ENCODE results near the gene SPNS1.
"Not testable (repeated sequence)": the region's sequence is repeated elsewhere in the genome, so short reads cannot be mapped to it uniquely, and the experiment has no call there.

Gene SPNS1

DNA sequence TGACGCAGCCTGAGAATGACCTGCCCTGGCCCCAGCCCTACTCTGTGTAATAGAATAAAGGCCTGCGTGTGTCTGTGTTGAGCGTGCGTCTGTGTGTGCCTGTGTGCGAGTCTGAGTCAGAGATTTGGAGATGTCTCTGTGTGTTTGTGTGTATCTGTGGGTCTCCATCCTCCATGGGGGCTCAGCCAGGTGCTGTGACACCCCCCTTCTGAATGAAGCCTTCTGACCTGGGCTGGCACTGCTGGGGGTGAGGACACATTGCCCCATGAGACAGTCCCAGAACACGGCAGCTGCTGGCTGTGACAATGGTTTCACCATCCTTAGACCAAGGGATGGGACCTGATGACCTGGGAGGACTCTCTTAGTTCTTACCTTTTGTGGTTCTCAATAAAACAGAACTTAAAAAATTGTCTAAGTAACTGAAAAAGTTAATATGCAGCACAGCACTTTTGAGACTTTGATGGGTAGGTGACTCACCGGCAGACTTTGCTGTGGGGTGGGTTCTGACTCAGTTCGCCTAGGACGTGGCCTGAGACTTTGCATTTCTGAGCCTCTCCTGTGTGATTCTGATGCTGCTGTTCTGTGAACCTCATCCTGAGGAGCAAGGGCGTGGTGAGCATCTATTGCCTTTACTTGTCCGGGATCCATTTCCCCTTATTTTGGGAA is 15.9 kb downstream of the SPNS1 start:
- no peak for DNase-seq

DNA sequence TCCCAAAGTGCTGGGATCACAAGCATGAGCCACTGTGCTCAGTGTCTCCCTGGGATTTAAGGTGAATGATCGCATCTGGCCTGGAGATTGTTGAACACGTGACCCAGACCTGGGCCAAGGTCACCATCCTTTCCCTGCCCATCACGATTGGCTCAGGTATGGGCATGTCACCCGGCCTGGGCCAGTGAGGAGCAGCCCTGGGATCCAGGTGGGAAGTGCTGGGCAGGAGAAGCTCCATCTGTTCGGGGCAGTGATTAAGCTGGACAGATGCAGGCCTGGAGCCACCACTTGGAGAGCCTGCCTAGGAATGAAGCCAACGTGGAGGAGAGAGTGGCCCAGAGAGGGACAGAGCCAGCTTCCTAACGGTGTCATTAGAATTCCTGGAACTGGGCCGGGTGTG is 17.1 kb downstream of the SPNS1 start:
- peak; percentile 24 for DNase-seq

DNA sequence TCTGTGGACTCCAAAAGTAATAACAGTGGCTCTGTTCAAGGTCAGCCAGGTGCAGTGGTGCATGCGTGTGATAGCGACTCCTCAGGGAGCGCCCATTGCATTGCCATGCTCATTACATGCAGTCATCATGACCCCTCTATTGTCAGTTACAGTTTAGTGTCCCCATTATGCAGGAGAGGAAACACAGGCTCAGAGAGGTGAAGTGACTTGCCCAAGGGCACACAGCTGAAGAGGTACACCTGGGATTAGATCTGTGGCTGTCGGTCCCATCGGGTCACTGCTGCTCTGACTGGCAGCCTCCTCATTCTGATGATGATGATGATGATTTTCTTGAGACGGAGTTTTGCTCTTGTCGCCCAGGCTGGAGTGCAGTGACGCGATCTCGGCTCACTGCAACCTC is 17.9 kb downstream of the SPNS1 start:
- DNase-seq = no peak

DNA sequence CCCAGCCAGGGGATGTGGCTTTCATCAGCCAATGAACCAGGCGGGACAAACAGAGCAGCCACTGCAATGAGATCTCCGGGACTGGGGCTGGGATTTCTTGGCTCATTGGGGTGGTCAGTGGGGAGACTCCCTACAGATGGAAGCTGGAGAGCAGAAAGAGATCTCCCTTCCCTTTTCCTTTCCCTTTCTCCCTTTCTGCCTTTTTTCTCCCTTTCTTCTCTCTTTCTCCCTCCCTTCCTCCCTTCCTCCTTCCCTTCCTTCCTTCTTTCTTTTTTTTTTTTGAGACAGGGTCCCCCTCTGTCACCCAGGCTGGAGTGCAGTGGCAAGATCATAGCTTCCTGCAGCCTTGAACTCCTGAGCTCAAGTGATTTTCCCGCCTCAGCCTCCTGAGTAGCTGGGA is 24.3 kb downstream of the SPNS1 start:
- DNase-seq = no peak

DNA sequence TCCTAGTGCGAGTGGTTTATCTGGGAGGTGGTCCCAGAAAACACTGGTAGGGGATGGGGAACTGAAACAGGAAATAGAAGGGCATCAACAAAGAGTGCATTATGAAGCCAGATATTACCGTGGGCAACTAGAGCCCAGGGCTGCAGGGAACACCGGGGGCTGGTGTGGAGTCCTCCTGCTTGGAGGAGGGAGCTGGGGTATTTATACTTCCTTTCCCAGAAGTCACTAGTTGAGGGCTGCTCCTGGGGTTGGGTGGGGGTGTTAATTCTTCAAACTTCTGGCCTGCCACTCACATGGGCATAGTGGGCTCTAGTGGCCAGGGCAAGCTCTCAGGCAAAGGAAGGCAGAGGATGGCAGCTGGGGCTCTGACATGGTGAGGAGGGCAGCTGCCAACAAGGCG is 25.0 kb downstream of the SPNS1 start:
- no peak for DNase-seq

DNA sequence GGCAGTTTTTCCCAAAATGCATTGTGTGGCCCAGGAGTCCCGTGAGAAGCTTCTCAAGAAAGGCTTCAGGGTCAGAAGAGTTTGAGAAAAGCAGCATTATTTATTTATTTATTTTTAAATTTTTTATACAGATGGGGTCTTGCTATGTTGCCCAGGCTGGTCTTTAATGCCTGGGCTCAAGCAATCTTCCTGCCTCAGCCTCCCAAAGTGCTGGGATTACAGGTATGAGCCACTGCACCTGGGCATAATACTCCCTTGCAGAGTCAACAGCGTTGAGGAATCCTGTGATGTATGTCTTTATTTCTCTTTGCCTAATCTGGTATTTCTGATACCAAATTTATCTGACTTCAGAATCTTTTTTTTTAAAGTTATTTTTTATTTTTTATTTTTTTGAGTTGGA is 25.4 kb downstream of the SPNS1 start:
- no peak for DNase-seq

DNA sequence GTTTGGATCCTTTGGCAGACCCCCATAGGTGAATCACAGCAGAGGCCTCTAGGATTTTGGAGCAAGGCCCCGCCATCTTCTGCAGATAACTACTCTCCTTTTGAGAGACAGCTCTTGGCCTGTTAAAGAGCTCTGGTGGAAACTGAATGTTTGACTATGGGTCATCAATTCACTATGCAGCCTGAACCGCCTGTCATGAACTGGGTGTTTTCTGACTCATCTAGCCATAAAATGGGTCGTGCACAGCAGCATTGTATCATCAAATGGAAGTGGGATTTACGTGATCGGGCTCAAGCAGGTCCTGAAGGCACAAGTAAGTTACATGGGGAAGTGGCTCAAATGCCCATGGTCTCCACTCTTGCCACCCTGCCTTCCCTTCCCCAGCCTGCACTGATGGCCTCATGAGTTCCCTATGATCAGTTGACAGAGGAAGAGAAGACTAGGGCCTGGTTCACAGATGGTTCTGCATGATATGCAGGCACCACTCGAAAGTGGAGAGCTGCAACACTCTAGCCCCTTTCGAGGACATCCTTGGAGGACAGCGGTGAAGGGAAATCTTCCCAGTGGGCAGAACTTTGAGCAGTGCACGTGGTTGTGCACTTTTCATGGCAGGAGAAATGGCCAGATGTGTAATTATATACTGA is 30.0 kb downstream of the SPNS1 start:
- DNase-seq = not testable (repeated sequence)

DNA sequence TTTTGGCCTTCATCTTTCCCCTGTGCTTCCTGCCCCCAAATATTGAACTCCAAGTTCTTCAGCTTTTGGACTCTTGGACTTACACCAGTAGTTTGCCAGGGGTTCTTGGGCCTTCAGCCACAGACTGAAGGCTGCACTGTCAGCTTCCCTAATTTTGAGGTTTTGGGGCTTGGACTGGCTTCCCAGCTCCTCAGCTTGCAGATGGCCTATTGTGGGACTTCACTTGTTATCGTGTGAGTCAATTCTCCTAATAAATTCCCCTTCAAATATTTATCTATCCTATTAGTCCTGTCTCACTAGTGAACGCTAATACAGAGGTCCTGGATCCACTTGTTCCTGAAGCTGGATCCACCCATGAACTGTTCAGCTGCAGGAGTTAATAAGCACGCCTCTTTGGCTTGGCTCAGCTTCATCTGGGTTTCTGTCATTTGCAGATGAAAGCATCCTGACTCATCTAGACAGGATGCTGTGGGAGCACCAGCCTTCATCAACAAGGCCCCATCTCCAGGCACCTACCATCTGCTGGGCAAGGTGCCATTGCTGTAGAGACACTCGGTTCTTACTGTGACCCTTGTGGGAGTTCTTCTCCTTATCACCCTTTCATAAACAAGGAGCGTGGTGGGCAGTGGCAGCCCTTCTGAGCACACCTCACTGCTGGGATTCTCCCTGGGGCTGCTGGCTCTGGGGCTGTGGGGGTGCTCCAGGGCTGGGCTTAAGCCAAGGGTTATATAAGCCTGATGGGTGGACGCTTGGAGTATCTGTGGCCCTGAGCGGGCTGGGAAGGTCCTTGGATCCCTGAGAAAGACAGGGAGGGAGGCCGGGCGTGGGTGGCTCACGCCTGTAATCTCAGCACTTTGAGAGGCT is 33.4 kb downstream of the SPNS1 start:
- no peak for DNase-seq

DNA sequence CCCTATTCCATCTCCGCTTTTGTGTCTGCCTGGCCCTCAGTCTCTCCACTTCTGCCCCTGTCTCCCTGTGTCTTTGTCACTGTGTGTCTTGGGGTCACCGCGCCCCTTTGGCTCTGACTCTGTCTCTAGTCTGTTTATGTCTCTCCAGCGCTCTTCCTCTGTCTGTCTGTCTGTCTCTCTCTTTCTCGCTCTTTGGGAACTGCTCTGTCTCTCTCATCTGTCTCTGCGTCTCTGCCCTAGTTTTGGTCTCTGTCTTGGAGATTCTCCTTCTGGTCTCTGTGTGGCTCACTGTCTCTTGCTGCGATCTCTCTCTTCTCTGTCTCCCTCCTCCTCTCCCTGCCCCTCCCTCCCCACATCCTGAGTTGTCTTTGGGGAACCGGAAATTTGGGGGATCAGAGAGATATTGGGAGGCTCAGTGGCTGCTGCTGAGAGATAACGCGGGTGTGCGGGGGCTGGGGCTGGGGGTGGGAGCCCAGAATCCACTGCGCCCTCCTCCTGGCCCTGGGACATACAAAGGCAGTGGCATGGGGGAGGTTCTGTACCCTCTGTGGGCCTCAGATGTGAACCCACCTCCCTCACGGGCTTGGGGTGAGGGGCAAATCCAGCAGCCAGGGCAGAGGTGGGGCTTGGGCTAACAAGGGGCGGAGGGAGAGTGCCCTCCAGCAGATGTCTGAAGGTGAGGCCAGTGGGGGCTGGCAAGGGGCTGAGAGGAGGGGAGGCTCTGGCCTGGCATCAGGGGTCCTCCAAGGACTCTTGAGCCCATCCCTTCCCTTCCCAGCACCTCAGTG is 34.7 kb downstream of the SPNS1 start:
- DNase-seq = no peak

DNA sequence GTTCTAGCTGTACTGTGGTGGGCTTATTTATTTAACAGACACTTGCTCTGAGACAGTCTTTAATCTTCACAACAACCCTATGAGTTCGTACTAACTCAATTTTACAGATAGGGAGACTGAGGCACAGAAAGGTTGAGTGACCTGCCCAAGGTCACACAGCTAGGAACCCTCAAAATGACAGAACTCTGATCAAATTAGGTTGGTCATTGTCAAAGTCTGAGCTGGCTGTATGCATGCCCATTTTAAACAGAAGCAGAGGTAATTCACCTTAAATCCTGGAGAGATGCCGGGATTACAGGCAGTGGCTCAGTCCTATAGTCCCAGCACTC is 35.2 kb downstream of the SPNS1 start:
- DNase-seq = no peak

DNA sequence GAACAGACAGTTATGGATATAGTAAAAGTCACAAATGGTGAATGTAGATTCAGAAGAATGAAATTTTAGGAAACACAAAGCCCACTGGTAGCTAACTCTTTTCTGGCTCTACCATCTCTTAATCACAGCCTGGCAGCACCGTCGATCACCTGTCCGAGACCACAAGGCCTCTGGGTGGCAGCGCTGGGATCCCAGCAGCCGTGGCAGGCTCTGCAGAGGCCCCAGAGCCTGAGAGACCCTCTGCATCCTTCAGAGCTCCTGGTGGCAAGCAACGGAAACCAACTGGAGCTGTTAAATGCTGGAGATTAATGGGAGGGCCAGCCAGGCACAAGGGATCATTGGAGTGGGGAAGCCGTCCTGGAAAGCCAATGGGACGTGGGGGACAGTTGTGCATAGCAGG is 36.5 kb downstream of the SPNS1 start:
- no peak for DNase-seq

DNA sequence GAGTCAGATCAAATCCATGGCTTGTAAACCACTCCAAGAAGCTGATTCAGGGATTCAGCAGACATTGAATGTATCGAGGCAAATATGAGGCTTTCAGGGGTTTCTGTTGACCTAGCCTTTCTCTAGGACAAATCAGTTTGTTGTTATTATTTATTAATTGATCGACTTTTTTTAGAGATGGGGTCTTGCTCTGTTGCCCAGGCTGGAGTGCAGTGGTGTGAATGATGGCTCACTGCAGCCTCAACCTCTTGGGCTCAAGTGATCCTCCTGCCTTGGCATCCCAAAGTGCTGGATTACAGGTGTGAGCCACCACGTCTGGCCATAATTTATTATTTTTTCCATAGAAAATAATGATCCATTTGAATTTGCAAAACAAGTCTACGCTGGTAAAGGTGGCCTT is 37.3 kb downstream of the SPNS1 start:
- DNase-seq = no peak

DNA sequence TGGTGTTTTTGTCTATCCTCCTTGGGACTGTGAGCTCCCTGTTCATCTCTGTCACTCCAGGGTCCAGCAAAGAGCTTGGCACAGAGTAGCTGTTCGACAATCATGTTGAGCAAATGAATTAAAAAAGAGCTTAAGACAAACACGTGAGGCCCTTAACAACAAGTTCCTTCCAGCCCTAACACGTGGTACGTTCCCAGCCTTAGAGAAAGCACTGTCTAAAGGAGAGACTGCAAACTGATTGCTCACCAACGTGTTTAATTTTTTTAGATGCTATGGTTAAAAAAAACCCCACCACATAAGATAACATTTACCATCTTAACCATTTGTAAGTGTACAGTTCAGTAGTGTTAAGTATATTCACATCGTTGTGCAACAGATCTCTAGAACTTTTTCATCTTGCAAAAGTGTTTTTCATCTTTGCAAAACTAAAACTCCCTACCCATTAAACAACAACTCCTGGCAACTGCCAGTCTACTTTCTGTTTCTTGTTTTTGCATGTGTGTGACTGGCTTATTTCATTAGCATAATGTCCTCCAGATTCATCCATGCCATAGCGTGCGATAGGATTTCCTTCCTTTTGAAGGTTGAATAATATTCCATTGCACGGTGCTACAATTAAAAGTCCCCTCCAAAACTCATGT is 38.5 kb downstream of the SPNS1 start:
- no peak for DNase-seq

DNA sequence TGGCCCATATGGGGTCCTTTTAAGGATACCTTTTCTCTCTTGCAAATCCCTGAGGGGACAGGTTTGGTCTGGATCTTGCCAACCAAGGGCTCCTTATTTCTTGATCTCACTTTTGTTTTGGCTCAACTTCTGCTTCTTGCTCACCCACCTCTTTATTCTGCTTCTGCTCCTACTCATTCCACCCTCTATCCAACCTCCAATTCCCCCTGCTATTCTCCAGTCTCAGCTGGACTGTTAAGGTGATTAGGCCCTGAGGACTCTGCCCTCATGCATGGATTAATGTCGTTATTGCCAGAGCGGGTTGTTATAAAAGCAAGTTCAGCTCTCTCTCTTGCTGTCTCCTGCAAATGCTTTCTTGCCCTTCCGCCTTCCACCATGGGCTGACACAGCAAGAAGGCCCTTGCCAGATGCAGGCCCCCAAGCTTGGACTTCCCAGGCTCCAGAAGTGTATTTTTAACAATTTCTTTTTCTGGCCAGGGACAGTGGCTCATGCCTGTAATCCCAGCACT is 40.0 kb downstream of the SPNS1 start:
- peak; percentile 14 for DNase-seq

DNA sequence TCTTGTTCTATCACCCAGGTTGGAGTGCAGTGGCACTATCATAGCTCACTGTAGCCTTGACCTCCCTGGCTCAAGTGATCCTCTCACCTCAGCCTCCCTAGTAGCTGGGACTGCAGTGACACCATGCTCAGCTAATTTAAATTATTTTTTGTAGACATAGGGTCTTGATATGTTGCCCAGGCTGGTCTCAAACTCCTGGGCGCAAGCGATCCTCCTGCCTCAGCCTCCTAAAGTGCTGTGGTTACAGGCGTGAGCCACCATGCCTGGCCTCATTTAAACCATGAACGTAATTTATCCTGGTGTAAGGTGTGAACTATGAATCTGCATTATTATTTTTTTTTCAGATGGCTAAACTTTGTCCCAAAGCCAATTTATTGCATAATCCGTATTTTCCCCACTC is 47.6 kb downstream of the SPNS1 start:
- DNase-seq = no peak

DNA sequence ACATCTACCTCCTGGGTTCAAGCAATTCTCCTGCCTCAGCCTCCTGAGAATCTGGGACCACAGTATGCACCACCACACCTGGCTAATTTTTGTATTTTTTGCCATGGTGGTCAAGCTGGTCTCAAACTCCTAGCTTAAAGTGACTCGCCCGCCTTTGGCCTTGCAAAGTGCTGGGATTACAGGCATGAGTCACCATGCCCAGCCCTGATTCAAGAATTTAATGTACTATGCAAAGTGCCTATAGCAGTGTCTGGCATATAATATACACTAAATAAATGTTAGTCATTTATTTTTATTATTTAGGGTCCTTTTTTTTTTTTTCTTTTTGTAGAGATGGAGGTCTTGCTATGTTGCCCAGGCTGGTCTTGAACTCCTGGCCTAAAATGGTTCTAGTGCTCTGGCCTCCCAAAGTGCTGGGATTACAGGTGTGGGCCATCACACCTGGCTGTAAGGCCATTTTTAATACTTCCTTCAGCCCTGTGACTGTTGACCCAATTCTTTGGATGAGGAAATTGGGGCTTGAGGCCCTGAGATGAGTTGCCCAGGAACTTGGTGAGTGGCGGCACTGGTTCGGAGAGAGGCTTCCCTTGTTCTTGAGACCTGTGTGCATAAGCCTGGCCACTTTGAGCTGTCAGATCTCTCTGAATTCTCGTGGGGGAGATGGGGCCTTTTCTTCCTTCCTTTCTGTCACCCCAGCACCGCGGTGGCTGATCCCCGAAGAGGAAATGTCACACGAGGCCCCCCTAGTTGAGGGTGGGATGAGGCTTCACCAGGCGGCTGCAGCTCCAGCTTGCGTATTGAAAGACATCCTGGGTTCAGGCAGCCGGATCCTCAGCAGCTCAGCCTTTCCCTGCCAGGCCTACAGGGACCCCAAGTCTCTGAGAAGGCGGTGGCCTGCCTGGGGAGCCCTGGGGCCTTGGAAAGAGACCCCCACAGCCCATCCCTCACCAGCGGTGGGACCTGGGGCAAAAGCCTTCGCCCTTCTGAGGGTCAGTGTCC is 49.0 kb downstream of the SPNS1 start:
- no peak for DNase-seq

DNA sequence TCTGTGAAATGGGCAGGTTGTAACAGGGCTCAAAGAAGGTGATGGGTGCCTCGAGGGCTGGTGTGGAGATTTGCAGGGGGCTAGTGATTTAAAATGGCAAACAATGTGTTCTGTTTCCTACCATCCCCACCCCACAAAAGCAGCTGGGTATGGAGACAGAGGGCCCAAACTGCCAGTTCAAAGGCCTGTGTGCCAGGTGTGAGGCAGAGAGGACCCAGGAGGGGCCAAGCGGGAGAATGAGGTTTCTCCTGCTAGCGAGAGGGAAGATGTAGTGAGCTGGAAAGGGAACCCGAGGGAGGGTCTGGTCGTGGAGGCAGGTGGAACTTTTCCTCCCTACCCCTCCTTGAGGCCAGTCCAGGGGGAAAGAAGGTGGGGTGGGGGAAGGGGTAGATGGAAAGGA is 49.7 kb downstream of the SPNS1 start:
- DNase-seq = no peak

DNA sequence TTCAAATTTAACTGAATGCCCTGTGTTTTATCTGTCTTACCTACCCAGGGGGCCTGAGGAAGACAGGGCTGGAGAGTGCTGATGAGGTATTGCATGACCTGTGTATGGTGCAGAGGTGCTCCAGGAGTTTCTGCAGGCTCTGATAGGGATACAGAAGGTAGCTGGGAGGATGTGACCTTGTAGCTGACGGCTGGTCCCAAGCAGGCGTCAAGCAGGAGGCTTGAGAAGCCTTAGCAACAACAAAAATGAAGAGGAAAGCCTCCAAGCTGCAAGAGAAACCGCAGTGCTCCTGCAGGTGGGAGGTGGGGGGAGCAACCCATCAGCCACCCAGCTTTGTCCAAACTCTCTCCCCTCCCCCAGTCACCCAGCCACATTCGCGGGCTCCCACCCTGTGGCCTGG is 50.6 kb downstream of the SPNS1 start:
- DNase-seq = no peak

DNA sequence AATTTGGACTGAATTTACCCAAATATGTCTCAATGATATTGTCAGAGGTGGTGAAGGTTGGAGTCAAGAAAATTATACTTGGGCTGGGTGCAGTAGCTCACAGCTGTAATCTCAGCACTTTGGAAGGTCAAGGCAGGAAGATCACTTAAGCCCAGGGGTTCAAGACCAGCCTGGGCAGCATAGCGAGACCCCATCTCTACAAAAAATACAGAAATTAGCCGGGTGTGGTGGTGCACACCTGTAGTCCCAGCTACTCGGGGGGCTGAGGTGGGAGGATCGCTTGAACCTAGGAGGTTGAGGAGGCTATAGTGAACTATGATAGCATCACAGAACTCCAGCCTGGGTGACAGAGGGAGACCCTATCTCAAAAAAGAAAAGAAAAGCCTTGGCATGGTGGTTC is 51.2 kb downstream of the SPNS1 start:
- no peak for DNase-seq

DNA sequence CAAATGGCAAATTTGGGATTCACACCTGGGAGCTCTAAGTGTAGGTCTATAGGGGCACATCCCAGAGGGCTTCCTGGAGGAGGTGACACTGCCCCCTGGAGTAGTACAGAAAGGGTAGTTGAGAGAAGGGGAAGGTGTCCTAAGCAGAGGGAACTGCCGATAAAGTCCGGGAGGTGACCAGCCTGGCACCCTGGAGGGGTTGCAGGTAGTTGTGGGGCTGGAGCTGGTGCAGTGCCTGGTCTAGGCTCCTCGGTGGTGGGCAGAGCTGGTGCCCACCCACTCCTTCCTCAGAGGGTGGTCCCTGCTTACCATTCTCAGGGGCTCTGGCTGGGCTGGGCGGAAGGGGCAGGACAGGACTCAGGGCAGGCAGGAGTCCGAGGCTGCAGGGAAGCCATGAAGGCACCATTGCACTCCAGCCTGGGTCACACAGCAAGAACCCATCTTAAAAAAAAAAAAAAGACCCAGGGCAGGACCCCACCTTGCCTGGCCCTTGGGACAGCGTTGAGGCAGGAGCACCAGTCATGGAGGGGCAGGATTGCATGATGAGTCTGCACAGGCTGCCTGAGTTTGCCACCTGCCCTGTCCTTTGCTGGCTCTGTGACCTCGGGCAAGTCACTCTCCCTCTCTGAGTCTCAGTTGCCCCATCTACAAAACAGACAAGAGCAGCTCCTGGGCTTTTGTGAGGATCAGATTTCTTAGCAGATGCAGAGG is 54.0 kb downstream of the SPNS1 start:
- DNase-seq = no peak

Measured in NCI-H82 (cell line).